NCI-H345 treated with DMSO at 0.1 percent for 48 hours (cell line): Measurements from ENCODE around the gene PCCA.
"Not testable (repeated sequence)": the region's sequence is repeated elsewhere in the genome, so short reads cannot be mapped to it uniquely, and the experiment has no call there.

Source experiments
- DNase-seq: peaks from one replicate; lab custom pipeline; 2025; ENCODE audit not compliant: unreplicated experiment; lab: John Stamatoyannopoulos, UW

PCCA gene

GRCh38 chr13:100096526-100096925 lies 7.6 kb downstream of the PCCA start:
- DNase-seq: no peak

DNA sequence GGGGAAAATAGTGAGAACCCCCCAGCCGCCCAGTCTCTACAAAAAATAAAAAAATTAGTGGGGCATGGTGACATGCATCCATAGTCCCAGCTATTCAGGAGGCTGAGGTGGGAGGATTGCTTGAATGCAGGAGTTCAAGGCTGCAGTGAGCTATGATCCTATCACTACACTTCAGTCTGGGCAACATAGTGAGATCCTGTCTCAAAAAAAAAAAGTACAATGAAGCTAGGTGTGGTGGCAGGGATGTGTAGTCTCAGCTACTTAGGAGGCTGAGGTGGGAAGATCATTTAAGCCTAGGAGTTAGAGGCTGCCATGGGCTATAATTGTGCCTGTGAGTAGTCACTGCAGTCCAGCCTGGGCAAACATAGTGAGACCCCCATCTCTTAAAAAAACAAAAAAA lies 8.9 kb downstream of the PCCA start:
- no peak for DNase-seq

GRCh38 chr13:100098445-100099116 lies 9.7 kb downstream of the PCCA start:
- DNase-seq: no peak

- DNase-seq: not testable (repeated sequence)
Observed at GRCh38 chr13:100099117-100099445, 10.2 kb downstream of the PCCA start.

DNA sequence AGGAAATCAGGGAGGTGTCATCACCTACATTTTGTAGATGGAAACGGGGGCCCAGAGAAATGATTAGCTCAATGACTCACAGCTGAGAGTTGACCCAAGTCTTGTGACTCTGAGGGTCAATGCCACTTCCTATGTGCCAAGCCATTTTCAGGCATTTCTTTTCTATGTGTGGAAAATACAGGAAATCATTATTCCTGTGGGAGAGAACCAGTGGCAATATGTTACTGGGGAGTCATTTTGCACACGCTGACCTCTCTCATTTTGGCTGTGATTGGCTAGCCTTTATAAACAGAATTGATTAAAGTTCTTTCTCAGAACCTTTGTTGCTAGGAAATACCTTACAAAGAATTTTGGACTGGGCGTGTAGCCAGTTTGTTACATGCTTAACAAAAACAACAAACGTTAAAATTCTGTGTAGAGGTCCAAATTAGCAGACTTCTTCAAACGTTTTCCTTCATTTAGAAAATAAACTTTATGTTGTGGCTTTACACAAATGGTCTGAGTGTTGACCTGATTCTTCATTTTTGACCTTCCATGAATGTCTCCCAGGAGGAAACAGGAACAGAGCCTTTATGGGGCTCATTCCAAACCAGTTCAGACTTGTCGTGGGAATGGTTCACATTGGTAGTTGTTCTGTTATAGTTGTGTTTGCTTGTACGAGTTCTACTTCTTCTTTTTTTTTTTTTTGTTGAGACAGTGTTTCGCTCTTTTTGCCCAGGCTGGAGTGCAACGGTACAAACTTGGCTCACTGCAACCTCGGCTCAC lies 11.4 kb downstream of the PCCA start:
- DNase-seq: no peak

- DNase-seq: no peak
Observed at GRCh38 chr13:100102042-100102441, 13.1 kb downstream of the PCCA start.

- no peak for DNase-seq
Observed at GRCh38 chr13:100106005-100106404, 17.1 kb downstream of the PCCA start.

- DNase-seq: no peak
Observed at GRCh38 chr13:100106705-100107104, 17.8 kb downstream of the PCCA start.

GRCh38 chr13:100108913-100109507 lies 20.1 kb downstream of the PCCA start:
- no peak for DNase-seq

DNA sequence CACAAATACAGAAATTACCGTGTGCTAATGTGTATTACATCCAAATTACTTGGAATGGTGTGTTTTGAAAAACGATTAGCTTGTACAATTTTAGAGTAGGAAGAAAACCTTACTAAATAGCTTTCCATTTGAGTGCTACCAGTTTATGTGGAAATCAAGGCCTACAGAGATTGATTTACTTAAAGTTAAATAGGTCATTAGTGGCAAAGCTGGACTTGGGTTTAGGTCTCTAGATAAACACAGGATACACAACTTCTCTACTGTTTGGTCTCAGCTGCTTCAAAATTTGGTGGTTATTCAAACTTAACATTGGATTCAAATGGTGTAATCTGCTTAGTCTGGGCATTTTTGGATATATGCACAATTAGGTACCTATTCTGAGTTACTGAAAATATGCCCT lies 21.4 kb downstream of the PCCA start:
- no peak for DNase-seq

GRCh38 chr13:100112186-100112838 lies 23.4 kb downstream of the PCCA start:
- DNase-seq: no peak

GRCh38 chr13:100115693-100116254 lies 26.9 kb downstream of the PCCA start:
- no peak for DNase-seq

- no peak for DNase-seq
Observed at GRCh38 chr13:100124265-100124664, 35.4 kb downstream of the PCCA start.

GRCh38 chr13:100125946-100126345 lies 37.1 kb downstream of the PCCA start:
- no peak for DNase-seq

GRCh38 chr13:100128373-100128772 lies 39.5 kb downstream of the PCCA start:
- DNase-seq: no peak

DNA sequence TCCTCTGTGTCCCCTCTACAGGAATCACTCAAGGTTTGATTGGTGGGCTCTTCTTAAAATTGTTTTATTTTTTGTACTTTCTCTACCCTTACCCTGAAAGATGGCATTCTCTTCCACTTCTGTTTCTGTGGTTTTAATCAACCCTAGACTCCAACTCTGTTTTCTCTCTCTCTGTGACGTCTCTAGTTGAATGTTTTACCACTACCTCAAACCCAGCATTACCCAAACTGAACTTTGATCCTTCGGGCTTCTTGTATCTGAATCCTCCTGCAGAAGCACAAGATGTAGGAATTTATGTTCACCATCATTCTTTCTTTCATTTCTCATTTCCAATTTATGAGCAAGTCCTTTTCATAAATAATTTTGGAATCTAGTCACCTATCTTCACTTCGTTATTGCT lies 39.9 kb downstream of the PCCA start:
- no peak for DNase-seq

DNA sequence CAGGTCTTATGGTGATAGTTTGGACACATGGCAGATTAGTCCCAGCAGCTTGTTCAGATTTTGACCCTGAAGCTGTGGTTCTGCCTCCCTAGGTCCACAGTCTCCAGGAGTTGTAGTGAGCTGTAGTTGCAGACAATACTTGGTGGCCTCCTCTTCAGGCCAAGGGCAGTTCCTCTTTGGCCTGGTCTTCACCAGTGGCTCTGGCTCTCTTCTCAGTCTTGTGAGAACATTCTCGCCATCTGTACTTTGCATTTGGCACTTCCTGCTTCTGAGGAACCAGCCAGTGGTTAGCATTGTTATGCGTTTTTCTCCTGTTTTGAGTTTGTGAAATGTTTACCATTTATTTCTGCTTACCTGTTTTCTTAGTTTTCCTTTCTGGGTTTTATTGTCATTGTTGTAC lies 40.7 kb downstream of the PCCA start:
- no peak for DNase-seq

GRCh38 chr13:100130092-100130491 lies 41.2 kb downstream of the PCCA start:
- DNase-seq: no peak

GRCh38 chr13:100130930-100131511 lies 42.1 kb downstream of the PCCA start:
- no peak for DNase-seq

GRCh38 chr13:100131863-100132574 lies 43.1 kb downstream of the PCCA start:
- DNase-seq: no peak
